Prostate gland (tissue), 2 donors: ENCODE data around the gene C5orf24. TPM values are rescaled to one million over a fixed set of nuclear protein-coding genes. Genes with fewer than 3 reads are reported as not detected.

Source experiments
- DNase-seq: peaks from one replicate; pipeline ENCODE4 v3.0.0-alpha.2; 2019; ENCODE audit warnings: low spot score
- H3K27ac ChIP-seq, 2 donors: fragments of 200-600 bp; sonication (generic); 2 replicates each; pipeline ENCODE4 v1.5.1; 2017 to 2019
- H3K27me3 ChIP-seq: fragments of 200-600 bp; sonication (generic); replicated peaks from 2 replicates; pipeline ENCODE4 v1.5.1; 2019; ENCODE audit not compliant: insufficient read depth
- H3K36me3 ChIP-seq, 2 donors: fragments of 200-600 bp; sonication (generic); 1 replicate in 1 of 2; 2 replicates in 1 of 2; pipeline versions ENCODE4 v1.5.1 to v1.8.1; 2017 to 2019
- H3K4me1 ChIP-seq: fragments of 200-600 bp; sonication (generic); replicated peaks from 2 replicates; pipeline ENCODE4 v1.5.1; 2019
- H3K4me3 ChIP-seq, 2 donors: fragments of 200-600 bp; sonication (generic); 2 replicates each; pipeline ENCODE4 v1.5.1; 2017 to 2019
- H3K9me3 ChIP-seq: fragments of 200-600 bp; sonication (generic); 2 replicates; pipeline ENCODE4 v1.5.1; 2017
- POLR2A ChIP-seq: fragments of 450-650 bp; IDR thresholded peaks from one replicate; pipeline ENCODE4 v1.6.1; 2016; ENCODE audit warnings: antibody characterized with exemption, mild to moderate bottlenecking
- POLR2AphosphoS5 ChIP-seq: sonication (generic); formaldehyde crosslinking; IDR thresholded peaks from one replicate; pipeline ENCODE4 v1.6.1; 2017; ENCODE audit warnings: antibody characterized with exemption
- WGBS: methylation state at CpG from one replicate; pipeline ENCODE4 v1.1.5; 2018; 5-methylcytosine and 5-hydroxymethylcytosine counted together
- intact Hi-C: fragments of 100-400 bp; cut with DNase I; formaldehyde crosslinking; loops from one replicate; pipeline ENCODE4 v1.14.2; 2022
- total RNA-seq, 2 donors: library from RNA; depleted of rRNA; stranded (reverse); fragments of >200 nt; gene quantifications; one replicate each; pipeline ENCODE4 v1.1.0, GENCODE V29; 2016
- TF ChIP-seq, protein P1 (sequence below), 4 experiments: fragments of 200-600 bp in 2 of 4; fragments of 450-650 bp in 2 of 4; sonication (generic) in 2 of 4; IDR thresholded peaks; 1 replicate in 3 of 4; 2 replicates in 1 of 4; pipeline ENCODE4 v1.5.1; 2016 to 2019; ENCODE audit warnings: antibody characterized with exemption in 4 of 4, mild to moderate bottlenecking in 2 of 4, moderate library complexity in 2 of 4

C5orf24 gene
- total RNA-seq, 2 donors from 2014 or later = 30.4 to 39.5 TPM

DNA sequence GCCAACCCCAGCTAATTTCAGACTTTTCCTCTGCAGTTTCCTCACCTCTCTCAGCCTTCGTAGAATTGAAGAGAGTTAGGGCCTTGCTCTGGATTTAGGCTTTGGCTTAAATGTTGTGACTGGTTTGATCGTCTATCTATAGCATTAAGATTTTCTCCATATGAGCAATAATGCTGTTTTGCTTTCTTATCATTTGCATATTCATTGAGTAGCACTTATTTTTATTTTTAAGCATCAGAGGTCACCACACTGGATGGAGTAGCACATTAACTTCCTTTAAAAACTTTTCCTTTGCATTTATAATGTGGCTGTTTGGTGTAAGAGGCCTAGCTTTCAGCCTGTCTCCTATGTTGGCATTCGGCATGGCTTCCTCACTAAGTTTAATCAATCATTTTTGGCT, 46.5 kb downstream of the C5orf24 start:
- H3K4me3 ChIP-seq = no peak overlapping the region
- no peaks in the 10 kb centered on the region for H3K36me3 ChIP-seq
- TF ChIP-seq POLR2AphosphoS5 (no peak), POLR2A (no peak)
- TF ChIP-seq, protein P1, sequence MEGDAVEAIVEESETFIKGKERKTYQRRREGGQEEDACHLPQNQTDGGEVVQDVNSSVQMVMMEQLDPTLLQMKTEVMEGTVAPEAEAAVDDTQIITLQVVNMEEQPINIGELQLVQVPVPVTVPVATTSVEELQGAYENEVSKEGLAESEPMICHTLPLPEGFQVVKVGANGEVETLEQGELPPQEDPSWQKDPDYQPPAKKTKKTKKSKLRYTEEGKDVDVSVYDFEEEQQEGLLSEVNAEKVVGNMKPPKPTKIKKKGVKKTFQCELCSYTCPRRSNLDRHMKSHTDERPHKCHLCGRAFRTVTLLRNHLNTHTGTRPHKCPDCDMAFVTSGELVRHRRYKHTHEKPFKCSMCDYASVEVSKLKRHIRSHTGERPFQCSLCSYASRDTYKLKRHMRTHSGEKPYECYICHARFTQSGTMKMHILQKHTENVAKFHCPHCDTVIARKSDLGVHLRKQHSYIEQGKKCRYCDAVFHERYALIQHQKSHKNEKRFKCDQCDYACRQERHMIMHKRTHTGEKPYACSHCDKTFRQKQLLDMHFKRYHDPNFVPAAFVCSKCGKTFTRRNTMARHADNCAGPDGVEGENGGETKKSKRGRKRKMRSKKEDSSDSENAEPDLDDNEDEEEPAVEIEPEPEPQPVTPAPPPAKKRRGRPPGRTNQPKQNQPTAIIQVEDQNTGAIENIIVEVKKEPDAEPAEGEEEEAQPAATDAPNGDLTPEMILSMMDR (IDR thresholded peaks at IDR 0.05) = no peak
- DNase-seq = no peak
- no peaks in the 10 kb centered on the region for H3K27me3 ChIP-seq
- no peaks in the 10 kb centered on the region for H3K9me3 ChIP-seq
- no peaks in the 10 kb centered on the region for H3K4me1 ChIP-seq
- H3K27ac ChIP-seq = no peak overlapping the region
- intact Hi-C loops = no loop called here
- WGBS = 99% methylated on average over 3 of the region's 3 CpGs

DNA sequence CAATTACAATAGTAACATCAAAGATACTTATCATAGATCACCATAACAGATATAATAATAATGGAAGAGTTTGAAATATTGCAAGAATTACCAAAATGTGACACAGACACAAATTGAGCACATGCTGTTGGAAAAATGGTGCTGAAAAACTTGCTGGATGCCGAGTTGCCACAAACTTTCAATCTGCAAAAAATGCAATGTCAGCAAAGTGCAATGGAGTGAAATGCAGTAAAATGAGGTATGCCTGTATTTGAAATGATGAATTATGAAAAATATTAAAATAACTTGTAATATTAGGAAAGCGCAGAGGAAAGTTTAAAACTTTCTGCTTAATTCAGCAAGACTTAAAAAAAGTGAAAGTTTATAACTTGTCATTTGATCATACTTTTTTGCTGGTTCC, 47.2 kb downstream of the C5orf24 start:
- Histone ChIP-seq H3K27ac (no peak overlapping the region), H3K4me3 (no peak overlapping the region), H3K27me3 (no peaks in the 10 kb centered on the region), H3K36me3 (no peaks in the 10 kb centered on the region), H3K4me1 (no peaks in the 10 kb centered on the region), H3K9me3 (no peaks in the 10 kb centered on the region)
- 90% methylated on average over 2 of the region's 2 CpGs for WGBS
- intact Hi-C loops = no loop called here
- TF ChIP-seq, protein P1 (IDR thresholded peaks at IDR 0.05) = no peak
- TF ChIP-seq POLR2A (no peak), POLR2AphosphoS5 (no peak)
- no peak for DNase-seq

DNA sequence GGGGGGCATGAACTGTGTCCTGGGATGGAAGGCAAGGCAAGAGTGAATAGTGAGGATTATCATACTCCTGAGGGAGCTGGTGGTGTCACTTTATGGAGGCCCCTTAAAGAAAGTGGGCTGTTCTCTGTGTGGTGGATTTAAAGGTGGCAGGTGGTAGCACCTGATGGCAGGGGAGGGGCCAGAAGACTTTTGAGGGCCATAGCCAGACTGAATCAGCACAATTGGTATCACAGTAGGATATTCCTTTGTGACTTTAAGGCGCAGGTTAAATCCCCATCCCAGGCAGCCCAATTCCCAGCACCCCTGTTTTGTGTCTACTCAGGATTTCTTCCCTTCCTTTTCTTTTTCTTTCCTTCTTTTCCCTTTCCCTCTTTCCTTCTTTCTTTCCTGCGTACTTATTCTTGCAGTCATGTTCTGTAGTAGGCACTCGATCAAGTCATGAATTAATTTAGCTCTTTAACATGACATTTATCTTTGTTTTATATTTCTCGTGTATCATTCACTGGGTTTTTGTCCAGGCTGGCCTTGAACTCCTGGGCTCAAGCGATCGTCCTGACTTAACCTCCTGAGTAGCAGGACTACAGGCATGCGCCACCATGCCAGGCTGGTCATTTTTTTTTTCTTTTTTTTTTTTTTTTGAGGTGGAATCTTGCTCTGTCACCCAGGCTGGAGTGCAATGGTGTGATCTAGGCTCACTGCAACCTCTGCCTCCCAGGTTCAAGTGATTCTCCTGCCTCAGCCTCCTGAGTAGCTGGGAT, 48.2 kb downstream of the C5orf24 start:
- no peak for DNase-seq
- H3K9me3 ChIP-seq = no peaks in the 10 kb centered on the region
- no peaks in the 10 kb centered on the region for H3K36me3 ChIP-seq
- intact Hi-C loops = no loop called here
- H3K4me3 ChIP-seq = no peak overlapping the region
- 94% methylated on average over 7 of the region's 7 CpGs for WGBS
- H3K27ac ChIP-seq = no peak overlapping the region
- TF ChIP-seq POLR2AphosphoS5 = no peak
- no peaks in the 10 kb centered on the region for H3K27me3 ChIP-seq
- no peaks in the 10 kb centered on the region for H3K4me1 ChIP-seq

GRCh38 chr5:134902071-134902801, 56.5 kb downstream of the C5orf24 start:
- no peak for DNase-seq
- H3K4me1 ChIP-seq = no peaks in the 10 kb centered on the region
- intact Hi-C loops = loop anchor here (10.0 kb wide), 1 partner anchor 117 kb away; no protein-coding TSS in a partner anchor
- no peak for TF ChIP-seq POLR2AphosphoS5
- no peak for TF ChIP-seq POLR2A
- TF ChIP-seq, protein P1 (IDR thresholded peaks at IDR 0.05) = no peak
- no peaks in the 10 kb centered on the region for H3K9me3 ChIP-seq
- no peaks in the 10 kb centered on the region for H3K36me3 ChIP-seq
- no peak overlapping the region for H3K27ac ChIP-seq
- 80% methylated on average over 10 of the region's 10 CpGs for WGBS
- no peaks in the 10 kb centered on the region for H3K27me3 ChIP-seq
- no peak overlapping the region for H3K4me3 ChIP-seq

GRCh38 chr5:134904610-134905245, 59.0 kb downstream of the C5orf24 start, which contains the start of gene PCBD2:
TSS of gene PCBD2 (plus strand) at chr5:134905131. CDS start at chr5:134905140, 9 bp downstream.
- peak; percentile 86 for DNase-seq
- TF ChIP-seq, protein P1 (IDR thresholded peaks at IDR 0.05) = peak; percentile 67 to 97 (median 84)
- TF ChIP-seq POLR2A (peak; percentile 39), POLR2AphosphoS5 (peak; percentile 56)
- H3K4me1 ChIP-seq = no peaks in the 10 kb centered on the region
- H3K9me3 ChIP-seq = no peaks in the 10 kb centered on the region
- under 1% methylated on average over 43 of the region's 84 CpGs for WGBS
- peak within 1 kb of the TSS; percentile 85 to 87 for H3K4me3 ChIP-seq
- intact Hi-C loops = loop anchor here (2.0 to 10.0 kb wide), 5 partner anchors 30 to 288 kb away; partner anchors contain the start of genes C5orf24, CAMLG and TXNDC15
- H3K36me3 ChIP-seq = no peaks in the 10 kb centered on the region
- H3K27ac ChIP-seq = peak within 1 kb of the TSS; percentile 93 to 95
- H3K27me3 ChIP-seq = no peaks in the 10 kb centered on the region
